ENCODE results near the gene SLC22A7.

DNA sequence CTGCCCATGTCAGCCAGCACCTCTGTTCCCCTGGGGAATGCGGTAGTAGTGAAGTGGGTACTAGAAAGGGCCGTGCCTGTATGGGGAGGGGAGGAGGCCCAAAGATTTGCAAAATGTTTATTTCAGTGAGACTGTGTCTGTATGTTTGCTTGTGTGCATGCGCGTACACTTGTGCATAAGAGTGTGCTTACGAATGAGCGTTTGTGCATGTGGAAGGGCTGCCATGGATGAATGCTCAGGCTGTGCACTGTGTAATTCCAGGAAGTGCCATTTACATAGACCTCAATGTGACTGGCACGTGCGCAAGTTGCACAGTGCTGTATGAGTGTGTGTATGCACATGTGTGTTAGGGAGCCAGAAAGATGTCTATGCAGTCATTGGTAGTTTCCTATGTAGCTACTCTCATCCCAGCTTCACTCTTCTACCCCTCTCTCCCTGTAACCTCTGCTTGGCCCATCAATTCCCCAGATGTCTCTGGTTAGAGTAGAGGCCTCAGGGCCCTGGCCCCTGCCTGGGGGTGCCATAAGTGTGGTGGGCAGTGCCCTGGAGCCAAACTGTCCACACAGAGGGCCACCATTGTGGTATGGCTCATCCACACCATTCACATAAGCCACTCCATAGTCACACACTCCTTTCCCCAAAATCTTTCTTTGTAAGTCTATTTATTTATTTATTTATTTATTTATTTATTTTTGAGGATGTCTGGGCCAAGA lies 26.8 kb upstream of the SLC22A7 start:
- TF ChIP-seq, protein P1, sequence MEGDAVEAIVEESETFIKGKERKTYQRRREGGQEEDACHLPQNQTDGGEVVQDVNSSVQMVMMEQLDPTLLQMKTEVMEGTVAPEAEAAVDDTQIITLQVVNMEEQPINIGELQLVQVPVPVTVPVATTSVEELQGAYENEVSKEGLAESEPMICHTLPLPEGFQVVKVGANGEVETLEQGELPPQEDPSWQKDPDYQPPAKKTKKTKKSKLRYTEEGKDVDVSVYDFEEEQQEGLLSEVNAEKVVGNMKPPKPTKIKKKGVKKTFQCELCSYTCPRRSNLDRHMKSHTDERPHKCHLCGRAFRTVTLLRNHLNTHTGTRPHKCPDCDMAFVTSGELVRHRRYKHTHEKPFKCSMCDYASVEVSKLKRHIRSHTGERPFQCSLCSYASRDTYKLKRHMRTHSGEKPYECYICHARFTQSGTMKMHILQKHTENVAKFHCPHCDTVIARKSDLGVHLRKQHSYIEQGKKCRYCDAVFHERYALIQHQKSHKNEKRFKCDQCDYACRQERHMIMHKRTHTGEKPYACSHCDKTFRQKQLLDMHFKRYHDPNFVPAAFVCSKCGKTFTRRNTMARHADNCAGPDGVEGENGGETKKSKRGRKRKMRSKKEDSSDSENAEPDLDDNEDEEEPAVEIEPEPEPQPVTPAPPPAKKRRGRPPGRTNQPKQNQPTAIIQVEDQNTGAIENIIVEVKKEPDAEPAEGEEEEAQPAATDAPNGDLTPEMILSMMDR (IDR thresholded peaks at IDR 0.05) = no peak
- no peak for TF ChIP-seq EZH2 (IDR thresholded peaks at IDR 0.05; ENCODE audit: borderline replicate concordance, insufficient read depth, low read depth, low read length, poor library complexity, severe bottlenecking)

All from B cell (primary cell).